Measurements from ENCODE around the gene DSG2.
A peak's percentile ranks its signal among the peaks of the same experiment; 100 is the strongest.

DSG2 gene

GRCh38 chr18:31555971-31556747 is 58.2 kb downstream of the DSG2 start:
- DNase-seq (ENCODE audit: low read depth): peak; percentile 56

- no peak for DNase-seq (ENCODE audit: low read depth)
Measured at GRCh38 chr18:31557446-31557845, 59.5 kb downstream of the DSG2 start.

DNA sequence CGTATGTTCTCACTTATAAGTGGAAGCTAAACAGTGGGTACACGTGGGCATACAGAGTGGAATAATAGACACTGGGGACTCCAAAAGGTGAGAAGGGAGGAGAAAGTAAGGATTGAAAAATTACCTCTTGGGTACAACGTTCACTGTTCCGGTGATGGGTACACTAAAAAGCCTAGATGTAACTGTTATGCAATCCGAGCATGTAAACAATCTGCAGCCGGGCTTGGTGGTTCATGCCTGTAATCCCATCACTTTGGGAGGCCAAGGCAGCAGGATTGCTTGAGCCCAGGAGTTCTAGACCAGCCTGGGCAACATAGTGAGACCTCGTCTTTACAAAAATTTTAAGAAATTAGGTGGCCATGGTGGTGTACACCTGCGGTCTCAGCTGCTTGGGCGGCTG is 60.6 kb downstream of the DSG2 start:
- DNase-seq (ENCODE audit: low read depth): no peak

DNA sequence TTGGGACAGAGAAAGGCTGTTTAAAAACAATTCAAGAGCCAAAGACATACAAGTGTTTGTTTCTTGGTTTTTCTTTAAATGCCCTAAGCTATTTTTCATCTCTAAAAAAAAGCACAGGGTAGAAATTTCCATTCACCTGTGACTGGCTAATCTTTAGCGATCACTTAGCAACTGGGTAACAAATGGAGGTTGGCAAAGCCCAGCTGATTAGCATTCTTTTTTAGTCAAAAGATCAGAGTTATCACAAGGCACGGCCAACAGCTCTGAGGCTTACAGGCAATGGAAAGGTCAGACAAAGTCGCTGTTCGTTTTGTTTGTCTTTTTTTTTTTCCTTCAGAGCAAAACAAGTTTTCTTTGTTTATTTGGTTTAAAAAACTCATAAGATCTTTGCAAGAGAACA is 64.7 kb downstream of the DSG2 start:
- no peak for DNase-seq (ENCODE audit: low read depth)

GRCh38 chr18:31563778-31564177 is 65.8 kb downstream of the DSG2 start:
- no peak for DNase-seq (ENCODE audit: low read depth)

GRCh38 chr18:31565345-31565744 is 67.4 kb downstream of the DSG2 start:
- no peak for DNase-seq (ENCODE audit: low read depth)

DNA sequence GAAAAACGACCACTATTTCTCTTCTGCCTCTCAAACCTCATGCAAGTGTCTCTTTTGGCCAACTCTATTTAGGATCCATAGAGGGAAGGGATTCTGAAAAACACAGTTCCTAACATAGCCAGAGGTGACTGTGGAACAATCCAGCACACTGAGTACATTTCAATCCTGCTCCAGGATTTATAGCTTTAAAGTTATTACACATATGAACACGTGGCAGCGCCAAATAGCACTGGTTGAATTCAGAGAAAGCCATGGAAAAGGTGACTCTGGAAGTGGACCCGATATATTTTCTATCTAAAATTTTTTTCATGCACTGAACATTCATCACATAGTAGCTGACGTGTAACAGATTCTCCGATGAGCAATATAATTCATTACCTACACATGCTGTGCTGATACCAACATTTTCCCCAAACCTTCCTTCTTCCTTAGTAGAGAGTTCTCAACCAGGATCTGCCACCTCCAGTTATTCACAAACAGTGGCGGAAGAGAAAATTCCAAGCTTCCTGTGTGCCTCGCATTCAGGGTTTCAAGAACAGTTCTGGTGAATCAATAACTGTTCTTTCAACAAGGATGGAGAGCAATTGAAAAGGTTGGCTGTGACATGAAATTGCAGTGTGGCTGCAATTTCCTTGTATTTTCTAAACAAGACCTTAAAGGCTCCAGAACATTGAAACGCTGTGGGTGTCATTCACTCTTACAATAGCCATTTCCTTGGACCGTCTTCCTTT is 68.0 kb downstream of the DSG2 start:
- DNase-seq (ENCODE audit: low read depth): no peak

DNA sequence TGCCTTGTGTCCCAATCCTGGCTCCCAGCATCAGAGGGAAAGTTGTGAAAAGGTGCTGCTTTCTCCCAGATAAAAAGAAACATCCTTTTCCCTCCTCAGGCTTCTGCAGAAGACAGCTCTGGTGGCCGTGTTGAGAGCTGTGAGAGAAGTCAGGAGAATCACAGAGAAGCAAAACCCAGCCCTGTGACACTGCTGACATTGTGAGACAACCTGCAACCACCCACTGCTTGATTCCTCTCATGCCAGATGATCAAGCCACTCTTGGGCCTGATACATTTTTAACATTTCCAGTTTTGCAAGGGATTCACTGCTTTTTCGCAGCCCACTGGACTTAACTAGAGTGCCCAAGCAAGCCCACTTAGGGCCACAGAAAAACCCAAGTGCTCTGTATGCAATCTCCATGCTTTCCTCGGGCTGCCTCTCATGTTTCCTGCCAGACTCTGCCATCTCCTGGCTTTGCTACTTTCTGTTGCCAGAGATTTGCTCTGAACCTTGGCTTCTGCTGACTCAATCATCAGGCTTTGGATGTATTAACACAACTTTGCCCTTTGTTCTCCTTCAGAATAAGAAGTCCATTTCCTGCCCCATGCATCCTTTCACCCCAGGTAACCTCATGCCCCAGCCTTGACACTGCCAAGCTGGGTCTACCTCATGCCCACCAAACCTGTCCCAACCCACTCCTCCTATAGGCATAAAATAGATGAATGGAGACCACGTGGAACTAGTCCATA is 68.8 kb downstream of the DSG2 start:
- DNase-seq (ENCODE audit: low read depth): no peak

GRCh38 chr18:31572368-31572767 is 74.4 kb downstream of the DSG2 start:
- no peak for DNase-seq (ENCODE audit: low read depth)

GRCh38 chr18:31573051-31573450 is 75.1 kb downstream of the DSG2 start:
- no peak for DNase-seq (ENCODE audit: low read depth)

GRCh38 chr18:31574359-31574758 is 76.4 kb downstream of the DSG2 start:
- DNase-seq (ENCODE audit: low read depth): no peak

GRCh38 chr18:31575515-31576257 is 77.7 kb downstream of the DSG2 start:
- DNase-seq (ENCODE audit: low read depth): no peak

GRCh38 chr18:31576670-31577069 is 78.7 kb downstream of the DSG2 start:
- no peak for DNase-seq (ENCODE audit: low read depth)

DNA sequence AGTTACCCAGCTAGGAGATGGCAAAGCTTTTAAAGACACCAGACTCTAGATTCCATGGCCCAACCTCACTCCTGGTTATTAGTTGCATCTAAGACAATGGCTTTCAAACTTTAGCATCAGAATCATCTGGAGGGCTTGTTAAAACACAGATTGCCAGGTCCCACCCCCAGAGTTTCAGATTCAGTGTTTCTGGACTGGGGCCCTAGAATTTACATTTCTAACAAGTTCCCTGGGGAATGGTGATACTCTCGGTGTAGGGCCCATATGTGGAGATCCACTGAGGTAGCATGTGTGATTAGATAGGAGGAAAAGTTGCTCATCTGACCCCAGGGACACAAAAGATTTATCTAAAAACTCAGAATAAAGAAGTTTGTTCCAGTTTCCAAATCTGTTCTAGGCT is 79.2 kb downstream of the DSG2 start:
- DNase-seq (ENCODE audit: low read depth): no peak

- no peak for DNase-seq (ENCODE audit: low read depth)
Measured at GRCh38 chr18:31578126-31578525, 80.1 kb downstream of the DSG2 start.

DNA sequence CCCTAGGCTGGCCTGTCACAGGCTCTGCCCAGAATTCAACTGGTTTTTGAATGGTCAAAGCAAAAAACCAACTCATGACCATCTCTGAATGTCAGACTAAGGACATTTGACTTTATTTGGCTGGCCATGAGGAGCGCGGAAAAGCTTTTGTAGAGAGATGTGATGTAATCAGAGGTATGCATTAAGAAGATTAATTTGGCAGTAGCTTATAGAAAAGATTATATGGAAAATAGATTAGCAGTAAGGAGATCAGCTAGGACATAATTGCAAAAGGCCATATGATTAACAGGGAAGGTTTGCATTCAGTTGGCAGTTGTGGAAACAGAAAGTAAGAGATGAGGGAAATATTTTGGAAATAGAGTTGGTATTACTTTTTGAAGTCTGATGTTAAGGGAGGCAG is 81.4 kb downstream of the DSG2 start:
- no peak for DNase-seq (ENCODE audit: low read depth)

GRCh38 chr18:31581498-31582197 is 83.7 kb downstream of the DSG2 start:
- DNase-seq (ENCODE audit: low read depth): peak; percentile 57

- DNase-seq (ENCODE audit: low read depth): no peak
Measured at GRCh38 chr18:31583185-31583854, 85.3 kb downstream of the DSG2 start.

- DNase-seq (ENCODE audit: low read depth): no peak
Measured at GRCh38 chr18:31585991-31586390, 88.0 kb downstream of the DSG2 start.

- no peak for DNase-seq (ENCODE audit: low read depth)
Measured at GRCh38 chr18:31586616-31587015, 88.6 kb downstream of the DSG2 start.

- DNase-seq (ENCODE audit: low read depth): no peak
Measured at GRCh38 chr18:31587529-31587928, 89.6 kb downstream of the DSG2 start.
